IMR-90 (cell line): ENCODE results near the gene E2F4. TPM values are rescaled to one million over a fixed set of nuclear protein-coding genes. Genes with fewer than 3 reads are reported as not detected.

Experiments used
- ATAC-seq: fragments of 200-7000 bp; cut with Tn5 transposase; 2 replicates; pipeline ENCODE4 v1.9.1; 2020; ENCODE audit warnings: low read depth, mild to moderate bottlenecking, moderate library complexity
- BruUV-seq: library from RNA; stranded (reverse); fragments of 400-500 nt; replicated peaks from 2 replicates; lab custom pipeline; 2021; lab: Mats Ljungman, UMichigan
- CTCF ChIA-PET: fragments of 300-600 bp; formaldehyde crosslinking; extraction: SDS; loops from one replicate; lab custom pipeline; 2021; ENCODE audit warnings: antibody characterized with exemption; lab: Yijun Ruan, JAX
- POLR2A ChIA-PET: fragments of 300-600 bp; sonication (Branson Sonifier 250); formaldehyde crosslinking; loops from one replicate; lab custom pipeline; 2022; ENCODE audit warnings: antibody characterized with exemption; ENCODE audit not compliant: unreplicated experiment; lab: Charles Lee
- DNase-seq: peaks from one replicate; pipeline ENCODE4 v3.0.0; 2013
- H2AFZ ChIP-seq: replicated peaks from 2 replicates; pipeline ENCODE3; 2013; ENCODE audit warnings: low read length, mild to moderate bottlenecking; ENCODE audit not compliant: poor library complexity
- H2AK5ac ChIP-seq: 2 replicates; pipeline ENCODE4 v1.6.1; 2013; ENCODE audit warnings: low read depth, low read length, inconsistent platforms
- H2AK9ac ChIP-seq: replicated peaks from 2 replicates; pipeline ENCODE3; 2013; ENCODE audit warnings: mild to moderate bottlenecking, low read depth, low read length, moderate library complexity; ENCODE audit not compliant: poor library complexity
- H2BK120ac ChIP-seq: 2 replicates; pipeline ENCODE4 v1.6.1; 2013; ENCODE audit warnings: low read depth, low read length, inconsistent platforms
- H2BK15ac ChIP-seq: 3 replicates; pipeline ENCODE4 v1.6.1; 2013; ENCODE audit warnings: low read depth, low read length, inconsistent platforms
- H2BK20ac ChIP-seq: 2 replicates; pipeline ENCODE4 v1.6.1; 2013; ENCODE audit warnings: low read depth, mild to moderate bottlenecking, inconsistent platforms, low read length, moderate library complexity
- H2BK5ac ChIP-seq: 2 replicates; pipeline ENCODE4 v1.6.1; 2013; ENCODE audit warnings: mild to moderate bottlenecking, low read depth, low read length, inconsistent platforms; ENCODE audit not compliant: poor library complexity, severe bottlenecking
- H3K14ac ChIP-seq: replicated peaks from 2 replicates; pipeline ENCODE4 v1.6.1; 2013; ENCODE audit warnings: low read depth, low read length, inconsistent platforms
- H3K18ac ChIP-seq: 2 replicates; pipeline ENCODE4 v1.6.1; 2013; ENCODE audit warnings: low read depth, low read length, control low read depth
- H3K23ac ChIP-seq: 2 replicates; pipeline ENCODE4 v1.6.1; 2013; ENCODE audit warnings: low read depth, low read length, inconsistent platforms
- H3K27ac ChIP-seq: 2 replicates; pipeline ENCODE4 v1.5.1; 2013; ENCODE audit warnings: mild to moderate bottlenecking, control low read depth, low read length; ENCODE audit not compliant: insufficient read depth
- H3K27me3 ChIP-seq: 2 replicates; pipeline ENCODE4 v1.6.1; 2013; ENCODE audit warnings: low read length; ENCODE audit not compliant: control insufficient read depth, insufficient read depth
- H3K36me3 ChIP-seq: 2 replicates; pipeline ENCODE4 v1.6.1; 2013; ENCODE audit warnings: low read length, mixed read lengths; ENCODE audit not compliant: control insufficient read depth, insufficient read depth
- H3K4ac ChIP-seq: 2 replicates; pipeline ENCODE4 v1.6.1; 2013; ENCODE audit warnings: low read depth, low read length, inconsistent platforms
- H3K4me1 ChIP-seq: 2 replicates; pipeline ENCODE4 v1.6.1; 2013; ENCODE audit warnings: low read length, mixed read lengths; ENCODE audit not compliant: control insufficient read depth, insufficient read depth
- H3K4me2 ChIP-seq: 2 replicates; pipeline ENCODE4 v1.6.1; 2013; ENCODE audit warnings: low read depth, mild to moderate bottlenecking, control low read depth, low read length, moderate library complexity
- H3K4me3 ChIP-seq: 2 replicates; pipeline ENCODE4 v1.5.1; 2013; ENCODE audit warnings: low read depth, mild to moderate bottlenecking, control low read depth, low read length, moderate library complexity; ENCODE audit not compliant: insufficient read depth
- H3K56ac ChIP-seq: 2 replicates; pipeline ENCODE4 v1.6.1; 2013; ENCODE audit warnings: low read length, inconsistent platforms; ENCODE audit not compliant: insufficient read depth; ENCODE audit errors: extremely low read depth
- H3K79me1 ChIP-seq, 2 experiments: 2 replicates each; pipeline ENCODE4 v1.6.1; 2013; ENCODE audit warnings: low read length in 2 of 2, inconsistent platforms in 1 of 2, low read depth in 1 of 2
- H3K9ac ChIP-seq: 2 replicates; pipeline ENCODE4 v1.6.1; 2013; ENCODE audit warnings: low read depth, low read length, control low read depth
- H3K9me1 ChIP-seq: 2 replicates; pipeline ENCODE4 v1.6.1; 2013; ENCODE audit warnings: low read length, inconsistent platforms; ENCODE audit not compliant: insufficient read depth
- H3K9me3 ChIP-seq: 2 replicates; pipeline ENCODE4 v1.6.1; 2013; ENCODE audit warnings: low read length; ENCODE audit not compliant: control insufficient read depth, insufficient read depth
- H4K20me1 ChIP-seq: 2 replicates; pipeline ENCODE4 v1.6.1; 2013; ENCODE audit warnings: low read length, inconsistent platforms; ENCODE audit not compliant: insufficient read depth
- H4K5ac ChIP-seq: 2 replicates; pipeline ENCODE4 v1.6.1; 2013; ENCODE audit warnings: mild to moderate bottlenecking, low read depth, low read length, control low read depth
- H4K8ac ChIP-seq, 2 experiments: 2 replicates each; pipeline ENCODE4 v1.6.1; 2013; ENCODE audit warnings: low read depth in 2 of 2, low read length in 2 of 2, control low read depth in 1 of 2, inconsistent platforms in 1 of 2
- H4K91ac ChIP-seq: 2 replicates; pipeline ENCODE4 v1.6.1; 2013; ENCODE audit warnings: low read depth, low read length, inconsistent platforms; ENCODE audit not compliant: insufficient read depth
- CEBPB ChIP-seq: IDR thresholded peaks from 2 replicates; pipeline ENCODE4 v1.6.1; 2012; ENCODE audit warnings: low read depth, low read length, improper control_type of control experiment
- CHD1 ChIP-seq: IDR thresholded peaks from 2 replicates; pipeline ENCODE4 v1.6.1; 2012; ENCODE audit warnings: low read depth, low read length, improper control_type of control experiment
- ELK1 ChIP-seq: fragments of 150-350 bp; IDR thresholded peaks from 2 replicates; pipeline ENCODE4 v1.6.1; 2016; ENCODE audit warnings: low read depth, mild to moderate bottlenecking, low read length, moderate library complexity, borderline replicate concordance
- FOS ChIP-seq: fragments of 150-350 bp; IDR thresholded peaks from 2 replicates; pipeline ENCODE4 v1.6.1; 2016; ENCODE audit warnings: low read depth, low read length
- MAFK ChIP-seq: IDR thresholded peaks from 2 replicates; pipeline ENCODE4 v1.6.1; 2012; ENCODE audit warnings: low read depth, low read length, improper control_type of control experiment
- MAZ ChIP-seq: IDR thresholded peaks from 2 replicates; pipeline ENCODE4 v1.6.1; 2012; ENCODE audit warnings: low read depth, mild to moderate bottlenecking, low read length, improper control_type of control experiment, moderate library complexity, borderline replicate concordance
- MXI1 ChIP-seq: IDR thresholded peaks from 2 replicates; pipeline ENCODE4 v1.6.1; 2012; ENCODE audit warnings: low read depth, mild to moderate bottlenecking, low read length, moderate library complexity, borderline replicate concordance
- NFE2L2 ChIP-seq: fragments of 150-350 bp; IDR thresholded peaks from 2 replicates; pipeline ENCODE4 v1.6.1; 2016; ENCODE audit warnings: low read depth, mild to moderate bottlenecking, low read length
- POLR2A ChIP-seq: IDR thresholded peaks from 2 replicates; pipeline ENCODE4 v1.6.1; 2012; ENCODE audit warnings: mild to moderate bottlenecking, low read depth, low read length
- RAD21 ChIP-seq: IDR thresholded peaks from 2 replicates; pipeline ENCODE4 v1.6.1; 2012; ENCODE audit warnings: low read length, improper control_type of control experiment
- RCOR1 ChIP-seq: IDR thresholded peaks from 2 replicates; pipeline ENCODE4 v1.6.1; 2012; ENCODE audit warnings: mild to moderate bottlenecking, low read length, improper control_type of control experiment; ENCODE audit not compliant: insufficient replicate concordance
- RFX5 ChIP-seq: IDR thresholded peaks from 2 replicates; pipeline ENCODE4 v1.8.0; 2012; ENCODE audit warnings: low read depth, mild to moderate bottlenecking, low read length, moderate library complexity
- WGBS, 2 experiments: methylation state at CpG; one replicate each; pipeline versions ENCODE4 v1.1.5 to v1.1.7; 2013; ENCODE audit warnings: missing lambda C conversion rate in 2 of 2; ENCODE audit not compliant: insufficient read length in 1 of 2; ENCODE audit errors: extremely low coverage in 2 of 2; 5-methylcytosine and 5-hydroxymethylcytosine counted together
- dilution Hi-C: fragments of 300-500 bp; cut with HindIII; formaldehyde crosslinking; loops from one replicate; pipeline ENCODE4 v1.14.3; 2018; ENCODE audit warnings: low sequenced_read_pairs; ENCODE audit not compliant: unreplicated experiment
- in situ Hi-C: fragments of 300-500 bp; cut with MboI; formaldehyde crosslinking; loops from 3 replicates; pipeline ENCODE4 v1.14.3; 2019; ENCODE audit warnings: low sequenced_read_pairs, inconsistent platforms, mixed read lengths
- intact Hi-C: fragments of 100-400 bp; cut with micrococcal nuclease; formaldehyde crosslinking; loops from 2 replicates; pipeline ENCODE4 v1.10.0; 2022
- polyA plus RNA-seq, 3 experiments: library from polyadenylated mRNA; depleted of rRNA; stranded (reverse); fragments of >200 nt; gene quantifications; 2 replicates each; pipeline ENCODE4 v1.2.3, GENCODE V29; 2012; ENCODE audit warnings: low replicate concordance in 1 of 3
- total RNA-seq: library from RNA; depleted of rRNA; stranded (reverse); fragments of >200 nt; gene quantifications from 2 replicates; pipeline ENCODE4 v1.2.3, GENCODE V29; 2012
- TF ChIP-seq, protein P1 (sequence below): conservative IDR thresholded peaks from 2 replicates; pipeline ENCODE4 v1.5.1; 2012; ENCODE audit warnings: mild to moderate bottlenecking, low read depth, low read length, improper control_type of control experiment
- TF ChIP-seq, protein P2 (sequence below): fragments of 150-350 bp; IDR thresholded peaks from 2 replicates; pipeline ENCODE4 v1.6.1; 2017; ENCODE audit warnings: mild to moderate bottlenecking, antibody characterized with exemption, low read length, low read depth

E2F4 gene
- total and polyA plus RNA-seq, 2 of the 4 experiments (the other 2 are of a cell fraction): 63.4 to 103 TPM

DNA sequence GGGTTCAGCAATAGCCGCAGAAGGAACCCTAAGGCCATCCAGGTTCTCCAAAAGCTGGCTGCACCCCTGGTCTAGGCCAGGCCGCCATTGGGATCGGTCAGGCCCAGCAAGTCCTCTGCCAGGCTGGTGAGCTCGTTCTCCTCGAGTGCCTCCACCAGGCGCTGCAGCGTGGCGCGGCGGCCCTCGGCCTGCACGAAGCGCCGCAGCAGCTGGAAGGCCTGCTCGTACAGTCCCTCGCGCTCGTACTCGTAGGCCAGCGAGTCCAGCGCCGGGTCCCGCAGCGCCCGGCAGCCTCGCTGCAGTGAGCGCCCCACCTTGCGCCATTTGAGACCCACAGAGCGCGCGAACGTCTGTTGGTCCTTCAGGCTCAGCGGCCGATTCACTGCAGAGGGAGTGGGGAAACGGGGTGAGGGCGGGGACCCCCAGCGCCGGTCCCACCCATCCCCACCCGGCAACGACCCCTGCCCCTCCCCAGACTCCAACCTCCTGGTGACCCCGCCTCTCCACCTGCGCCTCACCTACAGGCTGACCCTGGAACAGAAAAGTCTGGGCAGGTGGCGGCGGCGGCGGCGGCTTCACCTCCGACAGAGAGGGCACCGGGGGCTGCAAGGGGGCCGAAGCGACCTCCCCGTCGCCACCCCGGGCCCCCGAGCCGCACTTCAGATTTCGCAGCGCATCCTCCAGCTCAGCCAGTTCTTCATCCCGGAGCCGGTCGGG lies 37.2 kb upstream of the E2F4 start:
- WGBS, 2 experiments: 25% methylated on average over 27 of the region's 61 CpGs; no CpG with 5 or more reads in 1 of the 2 experiments
- in situ Hi-C loops: loop anchor here (5.0 kb wide), 1 partner anchor 192 kb away; the partner anchor contains the start of gene CES3
- TF ChIP-seq CEBPB (no peak), RAD21 (no peak), RCOR1 (no peak), RFX5 (no peak), POLR2A (no peak), ELK1 (no peak), MAFK (no peak), NFE2L2 (no peak), FOS (no peak), CHD1 (no peak), MAZ (no peak), MXI1 (no peak)
- TF ChIP-seq, protein P1, sequence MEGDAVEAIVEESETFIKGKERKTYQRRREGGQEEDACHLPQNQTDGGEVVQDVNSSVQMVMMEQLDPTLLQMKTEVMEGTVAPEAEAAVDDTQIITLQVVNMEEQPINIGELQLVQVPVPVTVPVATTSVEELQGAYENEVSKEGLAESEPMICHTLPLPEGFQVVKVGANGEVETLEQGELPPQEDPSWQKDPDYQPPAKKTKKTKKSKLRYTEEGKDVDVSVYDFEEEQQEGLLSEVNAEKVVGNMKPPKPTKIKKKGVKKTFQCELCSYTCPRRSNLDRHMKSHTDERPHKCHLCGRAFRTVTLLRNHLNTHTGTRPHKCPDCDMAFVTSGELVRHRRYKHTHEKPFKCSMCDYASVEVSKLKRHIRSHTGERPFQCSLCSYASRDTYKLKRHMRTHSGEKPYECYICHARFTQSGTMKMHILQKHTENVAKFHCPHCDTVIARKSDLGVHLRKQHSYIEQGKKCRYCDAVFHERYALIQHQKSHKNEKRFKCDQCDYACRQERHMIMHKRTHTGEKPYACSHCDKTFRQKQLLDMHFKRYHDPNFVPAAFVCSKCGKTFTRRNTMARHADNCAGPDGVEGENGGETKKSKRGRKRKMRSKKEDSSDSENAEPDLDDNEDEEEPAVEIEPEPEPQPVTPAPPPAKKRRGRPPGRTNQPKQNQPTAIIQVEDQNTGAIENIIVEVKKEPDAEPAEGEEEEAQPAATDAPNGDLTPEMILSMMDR: no peak
- TF ChIP-seq, protein P2, sequence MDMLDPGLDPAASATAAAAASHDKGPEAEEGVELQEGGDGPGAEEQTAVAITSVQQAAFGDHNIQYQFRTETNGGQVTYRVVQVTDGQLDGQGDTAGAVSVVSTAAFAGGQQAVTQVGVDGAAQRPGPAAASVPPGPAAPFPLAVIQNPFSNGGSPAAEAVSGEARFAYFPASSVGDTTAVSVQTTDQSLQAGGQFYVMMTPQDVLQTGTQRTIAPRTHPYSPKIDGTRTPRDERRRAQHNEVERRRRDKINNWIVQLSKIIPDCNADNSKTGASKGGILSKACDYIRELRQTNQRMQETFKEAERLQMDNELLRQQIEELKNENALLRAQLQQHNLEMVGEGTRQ: no peak

More for the DNA sequence above, 37.2 kb upstream of the E2F4 start:
- H4K8ac ChIP-seq: no peak overlapping the region
- peak overlapping the region; percentile 87 for H3K4me2 ChIP-seq
- no peak overlapping the region for H3K27ac ChIP-seq
- no peak overlapping the region for H3K14ac ChIP-seq
- ChIA-PET POLR2A (interaction anchor here (1.1 kb wide), 1 partner anchor 127 kb away, joined by 4 read pairs; no protein-coding TSS in a partner anchor), CTCF (interaction anchor here (0.6 to 2.1 kb wide), 25 partner anchors 10 to 622 kb away, joined by 3 to 15 read pairs (median 4); partner anchors contain the start of genes CES3, HSF4 and PHAF1)
- no peak overlapping the region for H3K56ac ChIP-seq
- no peak for ATAC-seq
- peak overlapping the region; percentile 86 for H2AK9ac ChIP-seq
- H3K18ac ChIP-seq: no peak overlapping the region
- H2AK5ac ChIP-seq: no peak overlapping the region
- H3K36me3 ChIP-seq: peaks cover under 1% of the 10 kb centered on the region; the same call in 1 of the 2 replicates
- intact Hi-C loops: loop anchor here (1.0 to 10.0 kb wide), 3 partner anchors 177 to 260 kb away; no protein-coding TSS in a partner anchor
- DNase-seq: no peak
- H4K5ac ChIP-seq: no peak overlapping the region
- H4K20me1 ChIP-seq: peaks cover 30% of the 10 kb centered on the region
- no peak overlapping the region for H3K4ac ChIP-seq
- H3K4me1 ChIP-seq: peaks cover 6% of the 10 kb centered on the region; the same call in 1 of the 2 replicates
- H3K9me3 ChIP-seq: no peaks in the 10 kb centered on the region
- dilution Hi-C loops: no loop called here
- no peak overlapping the region for H3K4me3 ChIP-seq
- H2BK120ac ChIP-seq: no peak overlapping the region
- H4K91ac ChIP-seq: no peak overlapping the region
- H3K79me1 ChIP-seq: peaks cover 10 to 19% of the 10 kb centered on the region in 2 experiments; a peak in 3 of 4 replicates
- no peak overlapping the region for H3K9ac ChIP-seq
- no peaks in the 10 kb centered on the region for H3K27me3 ChIP-seq
- no peak overlapping the region for H2BK15ac ChIP-seq
- no peak overlapping the region for H2BK20ac ChIP-seq
- BruUV-seq: no TSS peak
- H2BK5ac ChIP-seq: no peak overlapping the region
- no peak overlapping the region for H3K23ac ChIP-seq
- peak overlapping the region; percentile 81 for H2AFZ ChIP-seq
- peaks cover 2% of the 10 kb centered on the region; the same call in 1 of the 2 replicates for H3K9me1 ChIP-seq
